ENCODE results near the gene BAD. TPM values are rescaled to one million over a fixed set of nuclear protein-coding genes. Genes with fewer than 3 reads are reported as not detected.
A peak's percentile ranks its signal among the peaks of the same experiment; 100 is the strongest.

Gene BAD
- total and polyA plus RNA-seq, 5 experiments from 2014 or later, result 13.7 to 44.8 (median 39.1) TPM

- Mint-ChIP-seq H3K4me1 (peaks cover 19 to 54% (median 50%) of the 10 kb centered on the region in 4 donors), H3K27me3 (no peaks in the 10 kb centered on the region), H3K9me3 (no peaks in the 10 kb centered on the region), H3K27ac (peak overlapping the region in 9 of 10 donors; percentile 11 to 86 (median 52)), H3K4me3 (peak overlapping the region in 7 of 10 donors; percentile 18 to 96 (median 62)), H3K36me3 (peaks cover 0 to 2% (median 0%) of the 10 kb centered on the region in 3 donors)
- POLR2A ChIA-PET, result interaction anchor here (0.9 to 13.8 kb wide), 15 partner anchors 8 to 1403 kb away, joined by 3 to 176 read pairs (median 17); partner anchors contain the start of genes BAD, CATSPERZ, DNAJC4 and ESRRA
- ATAC-seq, result no peak
- DNase-seq, result no peak
These were observed 40.4 kb downstream of the BAD start for GRCh38 chr11:64244107-64244506.

- ATAC-seq, result no peak
- Mint-ChIP-seq H3K9me3 (no peaks in the 10 kb centered on the region), H3K27ac (peak overlapping the region in 8 of 10 donors; percentile 12 to 86 (median 64)), H3K4me3 (peak overlapping the region; percentile 42 to 96 (median 63)), H3K4me1 (peaks cover 19 to 56% (median 52%) of the 10 kb centered on the region in 4 donors), H3K27me3 (no peaks in the 10 kb centered on the region), H3K36me3 (peaks cover 0 to 3% (median 0%) of the 10 kb centered on the region in 3 donors)
- POLR2A ChIA-PET, result interaction anchor here (0.7 to 13.8 kb wide), 15 partner anchors 8 to 1402 kb away, joined by 3 to 176 read pairs (median 11); partner anchors contain the start of genes BAD, CATSPERZ, DNAJC4 and ESRRA
- DNase-seq, result no peak
These were observed 41.1 kb downstream of the BAD start for GRCh38 chr11:64243236-64243854.

GRCh38 chr11:64241491-64242374, 42.7 kb downstream of the BAD start:
- peaks cover 16 to 48% (median 43%) of the 10 kb centered on the region in 4 donors for H3K4me1 Mint-ChIP-seq

GRCh38 chr11:64241241-64241490, 43.3 kb downstream of the BAD start:
- H3K27ac Mint-ChIP-seq, result peak overlapping the region; percentile 96 to 100 (median 99)
- ATAC-seq, result peak; percentile 78
- no peaks in the 10 kb centered on the region for H3K27me3 Mint-ChIP-seq

More at GRCh38 chr11:64241491-64242374, 42.7 kb downstream of the BAD start:
- H3K9me3 Mint-ChIP-seq, result no peaks in the 10 kb centered on the region
- ATAC-seq (peak; percentile 4 to 13), DNase-seq (peak in 4 of 10 donors; percentile 99 to 100 (median 99))
- peaks cover 0 to 15% (median 0%) of the 10 kb centered on the region in 3 donors for H3K36me3 Mint-ChIP-seq
- H3K27ac Mint-ChIP-seq, result peak overlapping the region; percentile 96 to 100 (median 99)
- peak overlapping the region; percentile 86 to 96 (median 93) for H3K4me3 Mint-ChIP-seq
- POLR2A ChIA-PET, result interaction anchor here (0.6 to 13.8 kb wide), 17 partner anchors 8 to 1488 kb away, joined by 3 to 176 read pairs (median 11); partner anchors contain the start of genes BAD, CATSPERZ, DNAJC4 and ESRRA
- no peaks in the 10 kb centered on the region for H3K27me3 Mint-ChIP-seq

GRCh38 chr11:64240435-64241240, 43.8 kb downstream of the BAD start, which contains the start of gene FKBP2:
FKBP2 (plus strand) TSS chr11:64241095; CDS start chr11:64242388, 1,293 bp downstream.
- DNase-seq (peak; percentile 96 to 99 (median 98)), ATAC-seq (peak; percentile 73 to 75)
- POLR2A ChIA-PET, result interaction anchor here (0.6 to 13.8 kb wide), 16 partner anchors 7 to 1487 kb away, joined by 3 to 176 read pairs (median 8); partner anchors contain the start of genes BAD, DNAJC4, ESRRA and FERMT3
- Mint-ChIP-seq H3K4me1 (peaks cover 12 to 47% (median 40%) of the 10 kb centered on the region in 4 donors), H3K27me3 (no peaks in the 10 kb centered on the region), H3K27ac (peak within 1 kb of the TSS; percentile 96 to 100 (median 99)), H3K4me3 (peak within 1 kb of the TSS; percentile 86 to 96 (median 93)), H3K9me3 (no peaks in the 10 kb centered on the region), H3K36me3 (peaks cover 0 to 15% (median 0%) of the 10 kb centered on the region in 3 donors)

More at GRCh38 chr11:64241241-64241490, 43.3 kb downstream of the BAD start:
- peak overlapping the region; percentile 86 to 96 (median 93) for H3K4me3 Mint-ChIP-seq
- peaks cover 16 to 48% (median 42%) of the 10 kb centered on the region in 4 donors for H3K4me1 Mint-ChIP-seq
- peaks cover 0 to 15% (median 0%) of the 10 kb centered on the region in 3 donors for H3K36me3 Mint-ChIP-seq
- POLR2A ChIA-PET, result interaction anchor here (0.6 to 13.8 kb wide), 16 partner anchors 8 to 1487 kb away, joined by 3 to 176 read pairs (median 8); partner anchors contain the start of genes BAD, DNAJC4, ESRRA and FERMT3
- H3K9me3 Mint-ChIP-seq, result no peaks in the 10 kb centered on the region
- peak in 6 of 10 donors; percentile 98 to 100 (median 100) for DNase-seq

GRCh38 chr11:64239662-64240434, 44.6 kb downstream of the BAD start:
- peak overlapping the region; percentile 96 to 100 (median 99) for H3K27ac Mint-ChIP-seq
- H3K4me3 Mint-ChIP-seq, result peak overlapping the region; percentile 86 to 96 (median 93)
- POLR2A ChIA-PET, result interaction anchor here (1.0 to 13.8 kb wide), 5 partner anchors 14 to 1422 kb away, joined by 3 to 176 read pairs (median 69); partner anchors contain the start of genes FERMT3, NUDT22, STIP1 and TRPT1
- no peaks in the 10 kb centered on the region for H3K27me3 Mint-ChIP-seq
- no peak for DNase-seq
- ATAC-seq, result no peak
- H3K4me1 Mint-ChIP-seq, result peaks cover 13 to 48% (median 40%) of the 10 kb centered on the region in 4 donors
- no peaks in the 10 kb centered on the region for H3K9me3 Mint-ChIP-seq
- H3K36me3 Mint-ChIP-seq, result peaks cover 0 to 15% (median 0%) of the 10 kb centered on the region in 3 donors

- peaks cover 0 to 15% (median 0%) of the 10 kb centered on the region in 3 donors for H3K36me3 Mint-ChIP-seq
- no peaks in the 10 kb centered on the region for H3K27me3 Mint-ChIP-seq
- H3K9me3 Mint-ChIP-seq, result no peaks in the 10 kb centered on the region
- peak overlapping the region in 9 of 10 donors; percentile 13 to 100 (median 83) for H3K27ac Mint-ChIP-seq
- peak overlapping the region in 6 of 10 donors; percentile 4 to 72 (median 13) for H3K4me3 Mint-ChIP-seq
- DNase-seq, result no peak
- no peak for ATAC-seq
- H3K4me1 Mint-ChIP-seq, result peaks cover 13 to 44% (median 41%) of the 10 kb centered on the region in 4 donors
- POLR2A ChIA-PET, result interaction anchor here (1.1 to 13.8 kb wide), 2 partner anchors 33 to 66 kb away, joined by 3 to 176 read pairs; partner anchors contain the start of gene FERMT3
These were observed 45.5 kb downstream of the BAD start for GRCh38 chr11:64238999-64239398.

- Mint-ChIP-seq H3K36me3 (peaks cover 0 to 13% (median 0%) of the 10 kb centered on the region in 3 donors), H3K27me3 (no peaks in the 10 kb centered on the region), H3K9me3 (no peaks in the 10 kb centered on the region), H3K27ac (peak overlapping the region in 8 of 10 donors; percentile 29 to 92 (median 68)), H3K4me1 (peaks cover 11 to 43% (median 41%) of the 10 kb centered on the region in 4 donors), H3K4me3 (peak overlapping the region in 3 of 10 donors; percentile 7 to 57 (median 34))
- POLR2A ChIA-PET, result interaction anchor here (1.1 to 1.8 kb wide), 3 partner anchors 12 to 79 kb away, joined by 3 to 4 read pairs (median 3); partner anchors contain the start of genes NUDT22, TRMT112 and TRPT1
- ATAC-seq, result no peak
- DNase-seq, result no peak
These were observed 46.4 kb downstream of the BAD start for GRCh38 chr11:64238076-64238475.

- no peaks in the 10 kb centered on the region for H3K9me3 Mint-ChIP-seq
- DNase-seq, result no peak
- H3K27me3 Mint-ChIP-seq, result no peaks in the 10 kb centered on the region
- no peak for ATAC-seq
- peak overlapping the region in 2 of 10 donors; percentile 30 to 72 for H3K4me3 Mint-ChIP-seq
- POLR2A ChIA-PET, result interaction anchor here (0.6 to 16.0 kb wide), 5 partner anchors 11 to 80 kb away, joined by 3 to 290 read pairs (median 4); partner anchors contain the start of genes FERMT3, NUDT22, TRMT112 and TRPT1
- H3K27ac Mint-ChIP-seq, result peak overlapping the region in 6 of 10 donors; percentile 13 to 74 (median 61)
- peaks cover 10 to 44% (median 43%) of the 10 kb centered on the region in 4 donors for H3K4me1 Mint-ChIP-seq
- H3K36me3 Mint-ChIP-seq, result peaks cover 0 to 13% (median 0%) of the 10 kb centered on the region in 3 donors
These were observed 46.9 kb downstream of the BAD start for GRCh38 chr11:64237484-64237951.

- Mint-ChIP-seq H3K27ac (peak overlapping the region in 9 of 10 donors; percentile 45 to 92 (median 86)), H3K36me3 (peaks cover 0 to 13% (median 0%) of the 10 kb centered on the region in 3 donors), H3K4me1 (peaks cover 13 to 51% (median 47%) of the 10 kb centered on the region in 4 donors), H3K27me3 (no peaks in the 10 kb centered on the region), H3K4me3 (peak overlapping the region; percentile 78 to 89 (median 82)), H3K9me3 (no peaks in the 10 kb centered on the region)
- POLR2A ChIA-PET, result interaction anchor here (0.7 to 16.0 kb wide), 6 partner anchors 9 to 1571 kb away, joined by 3 to 290 read pairs (median 8); partner anchors contain the start of genes C11orf98, CSKMT, FERMT3 and FKBP2
- DNase-seq, result no peak
- no peak for ATAC-seq
These were observed 48.9 kb downstream of the BAD start for GRCh38 chr11:64235437-64236161.

Data from naive thymus-derived CD8-positive, alpha-beta T cell (primary cell).